Stimulated activated CD4-positive, alpha-beta T cell treated with anti-CD3 and anti-CD28 coated beads, TNF-alpha, amount 100 ng/mL, for 1 hour (primary cell): ENCODE results near the gene BSDC1.

ENCODE experiments used
- DNase-seq, 3 donors: peaks; one replicate each; pipeline ENCODE4 v3.0.0-alpha.2; 2020; ENCODE audit warnings: low read depth in 3 of 3, low spot score in 1 of 3

BSDC1 gene

GRCh38 chr1:32337855-32338636 lies 56.2 kb downstream of the BSDC1 start:
- no peak for DNase-seq

- DNase-seq: no peak
These were observed 57.1 kb downstream of the BSDC1 start for GRCh38 chr1:32336963-32337675.

- no peak for DNase-seq
These were observed 57.7 kb downstream of the BSDC1 start for GRCh38 chr1:32336591-32336932.

GRCh38 chr1:32335790-32336590 lies 58.3 kb downstream of the BSDC1 start, which contains the start of gene MARCKSL1:
TSS of gene MARCKSL1 (minus strand) at chr1:32336233. CDS start at chr1:32336033, 200 bp downstream.
- peak; percentile 74 to 85 (median 84) for DNase-seq

GRCh38 chr1:32335535-32335789 lies 58.8 kb downstream of the BSDC1 start:
- no peak for DNase-seq

- DNase-seq: peak in 2 of 3 donors; percentile 55
These were observed 59.2 kb downstream of the BSDC1 start for GRCh38 chr1:32334864-32335534.

GRCh38 chr1:32334274-32334861 lies 59.9 kb downstream of the BSDC1 start:
- DNase-seq: no peak

- DNase-seq: no peak
These were observed 60.8 kb downstream of the BSDC1 start for GRCh38 chr1:32333251-32333963.

- no peak for DNase-seq
These were observed 61.8 kb downstream of the BSDC1 start for GRCh38 chr1:32332290-32333079.

GRCh38 chr1:32331549-32331948 lies 62.7 kb downstream of the BSDC1 start:
- DNase-seq: no peak

GRCh38 chr1:32330558-32331151 lies 63.6 kb downstream of the BSDC1 start:
- no peak for DNase-seq

GRCh38 chr1:32329931-32330466 lies 64.2 kb downstream of the BSDC1 start:
- DNase-seq: no peak

GRCh38 chr1:32327204-32327603 lies 67.0 kb downstream of the BSDC1 start:
- no peak for DNase-seq

GRCh38 chr1:32321712-32322291 lies 72.4 kb downstream of the BSDC1 start:
- no peak for DNase-seq

GRCh38 chr1:32318127-32318869 lies 75.9 kb downstream of the BSDC1 start:
- DNase-seq: no peak

GRCh38 chr1:32316903-32317277 lies 77.4 kb downstream of the BSDC1 start:
- no peak for DNase-seq
